ENCODE results near the gene PYROXD2.

PYROXD2 gene

GRCh38 chr10:98414932-98415730 is at the start of gene PYROXD2:
Gene PYROXD2, minus strand, starts transcription at chr10:98415182. Its CDS starts 47 bp downstream, at chr10:98415135.
- peak; percentile 95 for DNase-seq

GRCh38 chr10:98463976-98464754 is 49.2 kb upstream of the PYROXD2 start:
- no peak for DNase-seq

- DNase-seq: no peak
These were observed 48.0 kb upstream of the PYROXD2 start for GRCh38 chr10:98463016-98463415.

GRCh38 chr10:98461500-98461842 is 46.5 kb upstream of the PYROXD2 start:
- DNase-seq: no peak

GRCh38 chr10:98460837-98461499 is 46.0 kb upstream of the PYROXD2 start:
- DNase-seq: no peak

- no peak for DNase-seq
These were observed 44.1 kb upstream of the PYROXD2 start for GRCh38 chr10:98458809-98459784.

- DNase-seq: no peak
These were observed 42.7 kb upstream of the PYROXD2 start for GRCh38 chr10:98457721-98458120.

- DNase-seq: no peak
These were observed 41.9 kb upstream of the PYROXD2 start for GRCh38 chr10:98456686-98457482.

- no peak for DNase-seq
These were observed 41.1 kb upstream of the PYROXD2 start for GRCh38 chr10:98456043-98456570.

- DNase-seq: no peak
These were observed 38.7 kb upstream of the PYROXD2 start for GRCh38 chr10:98453729-98454128.

GRCh38 chr10:98450618-98451017 is 35.6 kb upstream of the PYROXD2 start:
- no peak for DNase-seq

GRCh38 chr10:98449287-98449686 is 34.3 kb upstream of the PYROXD2 start:
- DNase-seq: no peak

GRCh38 chr10:98446661-98447221 is 31.8 kb upstream of the PYROXD2 start, which contains the start of gene HPS1:
Gene HPS1, minus strand, starts transcription at chr10:98446935. Its CDS starts 3,695 bp downstream, at chr10:98443240.
- peak; percentile 74 for DNase-seq

GRCh38 chr10:98446151-98446660 is 31.2 kb upstream of the PYROXD2 start:
- DNase-seq: peak; percentile 20

- no peak for DNase-seq
These were observed 30.3 kb upstream of the PYROXD2 start for GRCh38 chr10:98445200-98445812.

- DNase-seq: no peak
These were observed 29.5 kb upstream of the PYROXD2 start for GRCh38 chr10:98444314-98445006.

GRCh38 chr10:98438715-98439114 is 23.7 kb upstream of the PYROXD2 start:
- no peak for DNase-seq

- DNase-seq: no peak
These were observed 21.7 kb upstream of the PYROXD2 start for GRCh38 chr10:98436704-98437103.

GRCh38 chr10:98435178-98435577 is 20.2 kb upstream of the PYROXD2 start:
- no peak for DNase-seq

Data from NCI-H510A treated with DMSO at 0.1 percent for 48 hours (cell line).